ENCODE results near the gene PPP2R2C.

DNA sequence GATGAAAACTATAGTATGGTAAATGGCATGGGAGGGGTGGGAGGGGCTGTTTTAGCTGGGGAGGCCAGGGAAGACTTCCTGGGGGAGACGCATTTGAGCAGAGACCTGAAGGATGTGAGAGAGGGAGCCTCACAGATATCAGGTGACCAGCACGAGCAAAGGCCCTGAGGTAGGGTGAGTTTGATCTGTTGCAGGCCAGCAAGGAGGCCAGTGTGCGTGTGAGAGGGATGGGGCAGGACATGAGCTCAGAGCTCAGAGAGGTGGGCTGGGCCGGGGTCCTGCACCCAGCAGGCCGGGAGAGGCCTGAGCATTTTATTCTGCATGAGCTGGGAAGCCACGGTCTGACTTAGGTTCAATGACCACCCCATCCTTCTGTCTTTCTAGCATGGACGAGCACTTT lies 80.0 kb downstream of the PPP2R2C start:
- TF ChIP-seq NFE2L2 (IDR thresholded peaks at IDR 0.05; ENCODE audit: low read depth, low read length) (no peak), RAD21 (IDR thresholded peaks at IDR 0.05; ENCODE audit: low read length) (no peak), POLR2A (IDR thresholded peaks at IDR 0.05; ENCODE audit: low read depth, low read length) (no peak), RFX5 (IDR thresholded peaks at IDR 0.05; ENCODE audit: low read depth, low read length) (no peak), SMC3 (IDR thresholded peaks at IDR 0.05; ENCODE audit: low read depth, low read length) (no peak), RCOR1 (IDR thresholded peaks at IDR 0.05; ENCODE audit: insufficient replicate concordance, low read length) (no peak)
- TF ChIP-seq, protein P1, sequence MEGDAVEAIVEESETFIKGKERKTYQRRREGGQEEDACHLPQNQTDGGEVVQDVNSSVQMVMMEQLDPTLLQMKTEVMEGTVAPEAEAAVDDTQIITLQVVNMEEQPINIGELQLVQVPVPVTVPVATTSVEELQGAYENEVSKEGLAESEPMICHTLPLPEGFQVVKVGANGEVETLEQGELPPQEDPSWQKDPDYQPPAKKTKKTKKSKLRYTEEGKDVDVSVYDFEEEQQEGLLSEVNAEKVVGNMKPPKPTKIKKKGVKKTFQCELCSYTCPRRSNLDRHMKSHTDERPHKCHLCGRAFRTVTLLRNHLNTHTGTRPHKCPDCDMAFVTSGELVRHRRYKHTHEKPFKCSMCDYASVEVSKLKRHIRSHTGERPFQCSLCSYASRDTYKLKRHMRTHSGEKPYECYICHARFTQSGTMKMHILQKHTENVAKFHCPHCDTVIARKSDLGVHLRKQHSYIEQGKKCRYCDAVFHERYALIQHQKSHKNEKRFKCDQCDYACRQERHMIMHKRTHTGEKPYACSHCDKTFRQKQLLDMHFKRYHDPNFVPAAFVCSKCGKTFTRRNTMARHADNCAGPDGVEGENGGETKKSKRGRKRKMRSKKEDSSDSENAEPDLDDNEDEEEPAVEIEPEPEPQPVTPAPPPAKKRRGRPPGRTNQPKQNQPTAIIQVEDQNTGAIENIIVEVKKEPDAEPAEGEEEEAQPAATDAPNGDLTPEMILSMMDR (conservative IDR thresholded peaks at IDR 0.05; ENCODE audit: low read depth, low read length): no peak

Data from IMR-90 (cell line).